Neutrophil (primary cell): ENCODE measurements around the gene CKS1B.
A peak's percentile ranks its signal among the peaks of the same experiment; 100 is the strongest.

ENCODE experiments used
- H3K27ac ChIP-seq: fragments of 200-600 bp; sonication (generic); 2 replicates; pipeline ENCODE4 v1.5.1; 2016; ENCODE audit warnings: mild to moderate bottlenecking, moderate library complexity
- H3K27me3 ChIP-seq: fragments of 200-600 bp; sonication (generic); 2 replicates; pipeline ENCODE4 v1.6.0; 2016; ENCODE audit warnings: mild to moderate bottlenecking
- H3K36me3 ChIP-seq: fragments of 200-600 bp; sonication (generic); 2 replicates; pipeline ENCODE4 v1.5.1; 2017
- H3K4me1 ChIP-seq, 2 experiments: fragments of 200-600 bp in 1 of 2; sonication (generic) in 1 of 2; 1 replicate in 1 of 2; 2 replicates in 1 of 2; pipeline versions ENCODE4 v1.5.1 to v1.6.1; 2013 to 2016; ENCODE audit warnings: low read depth in 1 of 2, low read length in 1 of 2, mild to moderate bottlenecking in 1 of 2, moderate library complexity in 1 of 2; ENCODE audit not compliant: control insufficient read depth in 1 of 2, insufficient read depth in 1 of 2
- H3K4me3 ChIP-seq, 2 experiments: fragments of 200-600 bp in 1 of 2; sonication (generic) in 1 of 2; 1 replicate in 1 of 2; 2 replicates in 1 of 2; pipeline ENCODE4 v1.5.1; 2013 to 2016; ENCODE audit warnings: low read depth in 1 of 2, low read length in 1 of 2, mild to moderate bottlenecking in 1 of 2, moderate library complexity in 1 of 2
- H3K9me3 ChIP-seq: fragments of 200-600 bp; sonication (generic); 2 replicates; pipeline ENCODE4 v1.5.1; 2016
- CTCF ChIP-seq: fragments of 200-600 bp; sonication (generic); IDR thresholded peaks from 2 replicates; pipeline ENCODE4 v1.5.1; 2016; ENCODE audit warnings: antibody characterized with exemption

Gene CKS1B

GRCh38 chr1:155009742-155010141, 35.3 kb downstream of the CKS1B start:
- Histone ChIP-seq H3K9me3 (no peaks in the 10 kb centered on the region), H3K27ac (peak overlapping the region; percentile 97), H3K27me3 (no peaks in the 10 kb centered on the region), H3K36me3 (peaks cover 36% of the 10 kb centered on the region), H3K4me1 (peaks cover 95 to 100% of the 10 kb centered on the region in 2 experiments), H3K4me3 (peak overlapping the region; percentile 85 to 95)
- no peak for TF ChIP-seq CTCF

GRCh38 chr1:155010211-155010918, 35.9 kb downstream of the CKS1B start:
- Histone ChIP-seq H3K27ac (peak overlapping the region; percentile 97), H3K4me3 (peak overlapping the region; percentile 85 to 95), H3K27me3 (no peaks in the 10 kb centered on the region), H3K36me3 (peaks cover 42% of the 10 kb centered on the region), H3K9me3 (no peaks in the 10 kb centered on the region), H3K4me1 (peaks cover 90 to 98% of the 10 kb centered on the region in 2 experiments)
- no peak for TF ChIP-seq CTCF

- TF ChIP-seq CTCF: no peak
- peaks cover 49% of the 10 kb centered on the region for H3K36me3 ChIP-seq
- H3K4me1 ChIP-seq: peaks cover 90 to 98% of the 10 kb centered on the region in 2 experiments
- H3K27me3 ChIP-seq: no peaks in the 10 kb centered on the region
- H3K27ac ChIP-seq: peak overlapping the region; percentile 97
- H3K9me3 ChIP-seq: no peaks in the 10 kb centered on the region
- H3K4me3 ChIP-seq: peak overlapping the region; percentile 85 to 95
These were observed 36.5 kb downstream of the CKS1B start for GRCh38 chr1:155011004-155011416.

- Histone ChIP-seq H3K9me3 (no peaks in the 10 kb centered on the region), H3K27me3 (no peaks in the 10 kb centered on the region), H3K4me3 (peak overlapping the region; percentile 85 to 95), H3K4me1 (peaks cover 90 to 98% of the 10 kb centered on the region in 2 experiments), H3K36me3 (peaks cover 54% of the 10 kb centered on the region), H3K27ac (peak overlapping the region; percentile 97)
- TF ChIP-seq CTCF: no peak
These were observed 37.0 kb downstream of the CKS1B start for GRCh38 chr1:155011437-155012025.

DNA sequence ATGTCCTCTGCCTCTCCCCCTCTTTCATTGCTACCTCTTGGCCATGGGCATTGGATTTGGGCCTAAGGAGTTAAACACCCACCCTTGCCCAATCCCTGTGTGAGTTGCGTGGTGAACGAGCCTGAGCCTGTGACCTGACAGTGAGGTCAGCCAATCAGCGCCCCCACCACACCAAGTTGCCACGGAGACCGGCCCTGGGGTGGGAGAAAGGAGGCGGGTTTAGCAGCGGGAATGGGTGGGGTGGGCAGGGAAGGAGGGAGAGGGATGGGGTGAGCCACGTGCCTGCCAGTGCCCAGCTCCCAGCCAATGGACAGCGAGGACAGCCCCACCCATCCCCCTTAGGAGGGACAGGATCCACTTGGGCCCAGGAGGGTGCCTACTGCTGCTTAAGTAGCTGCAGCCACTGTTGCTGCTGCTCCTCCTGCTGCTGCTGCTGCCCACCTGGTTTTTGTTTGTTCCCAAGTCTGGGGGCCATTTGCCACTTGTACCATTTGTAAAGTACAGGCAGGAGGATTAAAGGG, 37.6 kb downstream of the CKS1B start:
- peaks cover 59% of the 10 kb centered on the region for H3K36me3 ChIP-seq
- H3K27me3 ChIP-seq: no peaks in the 10 kb centered on the region
- H3K9me3 ChIP-seq: no peaks in the 10 kb centered on the region
- H3K4me3 ChIP-seq: peak overlapping the region; percentile 85 to 95
- H3K4me1 ChIP-seq: peaks cover 90 to 98% of the 10 kb centered on the region in 2 experiments
- no peak for TF ChIP-seq CTCF
- peak overlapping the region; percentile 97 for H3K27ac ChIP-seq
